HepG2 (cell line): ENCODE results near the gene COPS8. TPM values are rescaled to one million over a fixed set of nuclear protein-coding genes. Genes with fewer than 3 reads are reported as not detected.

Experiments
- ATAC-seq: fragments of 200-7000 bp; cut with Tn5 transposase; 3 replicates; pipeline ENCODE4 v1.9.1; 2020; ENCODE audit warnings: mild to moderate bottlenecking, moderate library complexity
- BruUV-seq: library from RNA; stranded (reverse); fragments of 400-500 nt; replicated peaks from 2 replicates; lab custom pipeline; 2021; lab: Mats Ljungman, UMichigan
- CTCF ChIA-PET: fragments of 300-600 bp; formaldehyde crosslinking; extraction: SDS; loops from one replicate; lab custom pipeline; 2021; ENCODE audit warnings: low total read pairs, inconsistent platforms, low intra/inter-chr PET ratio; lab: Yijun Ruan, JAX
- POLR2A ChIA-PET: fragments of 350-600 bp; sonication (Branson Sonifier 250); formaldehyde crosslinking; loops from one replicate; lab custom pipeline; 2020; ENCODE audit warnings: antibody characterized with exemption, inconsistent platforms; lab: Yijun Ruan, JAX
- DNase-seq: peaks from one replicate; pipeline ENCODE4 v3.0.0-alpha.2; 2015; ENCODE audit warnings: low spot score
- FAIRE-seq: peaks from 3 replicates; lab custom pipeline; 2011; peaks lifted over from hg19 to GRCh38; lab: Jason Lieb, UNC
- H2AFZ ChIP-seq: one replicate; pipeline ENCODE4 v1.6.1; 2011; ENCODE audit warnings: low read length, inconsistent platforms
- H3K27ac ChIP-seq: fragments of 300-600 bp; 3 replicates; pipeline ENCODE4 v1.8.0; 2011; ENCODE audit warnings: mixed run types, mild to moderate bottlenecking, mixed read lengths, low read length, inconsistent platforms; ENCODE audit not compliant: insufficient read depth; ENCODE audit errors: extremely low read length
- H3K27me3 ChIP-seq, 2 experiments: fragments of 200-600 bp in 1 of 2; 2 replicates in 1 of 2; 3 replicates in 1 of 2; pipeline versions ENCODE4 v1.6.0 to v1.8.0; 2011; ENCODE audit warnings: low read length in 2 of 2, mild to moderate bottlenecking in 2 of 2, moderate library complexity in 2 of 2, inconsistent platforms in 1 of 2; ENCODE audit not compliant: insufficient read depth in 2 of 2, control insufficient read depth in 1 of 2
- H3K36me3 ChIP-seq, 2 experiments: fragments of 200-600 bp in 1 of 2; replicated peaks in 1 of 2; 2 replicates in 1 of 2; 3 replicates in 1 of 2; pipeline versions ENCODE4 v1.5.1 to v1.8.0; 2011; ENCODE audit warnings: low read length in 2 of 2, inconsistent platforms in 1 of 2; ENCODE audit not compliant: insufficient read depth in 2 of 2, control insufficient read depth in 1 of 2
- H3K4me1 ChIP-seq: 2 replicates; pipeline ENCODE4 v1.5.1; 2012; ENCODE audit warnings: low read length, inconsistent platforms; ENCODE audit not compliant: insufficient read depth
- H3K4me2 ChIP-seq: 2 replicates; pipeline ENCODE4 v1.6.0; 2011; ENCODE audit warnings: low read depth, low read length, inconsistent platforms
- H3K4me3 ChIP-seq, 3 experiments: fragments of 200-600 bp in 1 of 3; sonication (generic), shearing (Covaris generic) in 1 of 3; replicated peaks in 1 of 3; 2 replicates each; pipeline ENCODE4 v1.5.1; 2011 to 2016; ENCODE audit warnings: low read length in 3 of 3, inconsistent platforms in 2 of 3, low read depth in 2 of 3, mild to moderate bottlenecking in 2 of 3, control low read depth in 1 of 3, mixed read lengths in 1 of 3; ENCODE audit not compliant: insufficient read depth in 1 of 3
- H3K79me2 ChIP-seq: one replicate; pipeline ENCODE4 v1.6.1; 2011; ENCODE audit warnings: low read length, inconsistent platforms; ENCODE audit not compliant: insufficient read depth
- H3K9ac ChIP-seq: 2 replicates; pipeline ENCODE4 v1.6.0; 2011; ENCODE audit warnings: mild to moderate bottlenecking, low read depth, low read length, inconsistent platforms; ENCODE audit not compliant: insufficient read depth
- H3K9me3 ChIP-seq: 2 replicates; pipeline ENCODE4 v1.5.1; 2012; ENCODE audit warnings: mild to moderate bottlenecking, low read length
- H4K20me1 ChIP-seq: 2 replicates; pipeline ENCODE4 v1.6.0; 2011; ENCODE audit warnings: inconsistent platforms, mild to moderate bottlenecking, low read length, moderate library complexity; ENCODE audit not compliant: insufficient read depth
- HES4 ChIP-seq: sonication (generic); formaldehyde crosslinking; IDR thresholded peaks from 2 replicates; pipeline ENCODE4 v1.9.0; 2021; ENCODE audit warnings: mild to moderate bottlenecking, missing genetic modification reagents, borderline replicate concordance
- MAFK ChIP-seq, 2 experiments: IDR thresholded peaks in 1 of 2; conservative IDR thresholded peaks in 1 of 2; 2 replicates each; pipeline ENCODE4 v1.6.1; 2011; ENCODE audit warnings: improper control_type of control experiment in 2 of 2, low read length in 2 of 2
- MNT ChIP-seq: fragments of 450-650 bp; IDR thresholded peaks from 2 replicates; pipeline ENCODE4 v1.6.1; 2016
- NFKBIZ ChIP-seq: IDR thresholded peaks from 2 replicates; pipeline ENCODE4 v1.6.1; 2018; ENCODE audit warnings: missing genetic modification reagents, missing compliant biosample characterization
- SKIL ChIP-seq: sonication (generic); formaldehyde crosslinking; IDR thresholded peaks from 2 replicates; pipeline ENCODE4 v1.8.0; 2022; ENCODE audit warnings: missing genetic modification reagents, mild to moderate bottlenecking, moderate library complexity, borderline replicate concordance
- SMAD3 ChIP-seq: sonication (generic); formaldehyde crosslinking; IDR thresholded peaks from 2 replicates; pipeline ENCODE4 v1.4.0; 2020; ENCODE audit warnings: missing genetic modification reagents
- ZNF543 ChIP-seq: sonication (generic); formaldehyde crosslinking; IDR thresholded peaks from 2 replicates; pipeline ENCODE4 v1.4.0; 2020; ENCODE audit warnings: mild to moderate bottlenecking, missing genetic modification reagents
- WGBS: methylation state at CpG from one replicate; pipeline ENCODE4 v1.1.6; 2017; ENCODE audit warnings: low lambda C conversion rate; 5-methylcytosine and 5-hydroxymethylcytosine counted together
- in situ Hi-C: cut with HindIII; loops from 2 replicates; pipeline ENCODE4 v1.10.0; 2017; ENCODE audit warnings: low pct_unique_long_range_greater_than_20kb; ENCODE audit not compliant: extremely low pct_ligation_motif_present
- intact Hi-C: fragments of 100-400 bp; cut with micrococcal nuclease; formaldehyde crosslinking; loops from one replicate; pipeline ENCODE4 v1.10.0; 2022; ENCODE audit not compliant: unreplicated experiment
- polyA plus RNA-seq, 8 experiments: library from polyadenylated mRNA; depleted of rRNA in 3 of 8; stranded (reverse) in 7 of 8; unstranded in 1 of 8; fragments of >200 nt; fragmentation: Illumina TruSeq in 4 of 8; extraction: Trizol in 4 of 8; gene quantifications; 2 replicates each; pipeline versions ENCODE4 v1.2.1 to v1.2.3, GENCODE V29; 2011 to 2016; ENCODE audit warnings: low read depth in 4 of 8, missing spikeins in 1 of 8, mixed read lengths in 1 of 8; ENCODE audit not compliant: insufficient read depth in 1 of 8
- total RNA-seq, 5 experiments: library from RNA; depleted of rRNA; stranded (reverse); fragments of >200 nt; fragmentation: Illumina TruSeq; extraction: Trizol; gene quantifications; 2 replicates each; pipeline ENCODE4 v1.2.3, GENCODE V29; 2016; ENCODE audit warnings: low read depth in 1 of 5
- TF ChIP-seq, protein P1 (sequence below): sonication (generic); formaldehyde crosslinking; IDR thresholded peaks from 2 replicates; pipeline ENCODE4 v1.4.0; 2020; ENCODE audit warnings: missing genetic modification reagents

COPS8 gene
- total and polyA plus RNA-seq, 2 of the 13 experiments (the other 11 are each of a cell fraction or from before 2014, with no cell fraction given): 86.3 to 96.6 TPM

GRCh38 chr2:237128845-237129592, 43.3 kb downstream of the COPS8 start:
- H3K27me3 ChIP-seq: no peaks in the 10 kb centered on the region
- BruUV-seq: no TSS peak
- ChIA-PET POLR2A (no interaction called here), CTCF (no interaction called here)
- H3K27ac ChIP-seq: no peak overlapping the region
- TF ChIP-seq ZNF543 (CRISPR knock-in tag): no peak
- TF ChIP-seq, protein P1, sequence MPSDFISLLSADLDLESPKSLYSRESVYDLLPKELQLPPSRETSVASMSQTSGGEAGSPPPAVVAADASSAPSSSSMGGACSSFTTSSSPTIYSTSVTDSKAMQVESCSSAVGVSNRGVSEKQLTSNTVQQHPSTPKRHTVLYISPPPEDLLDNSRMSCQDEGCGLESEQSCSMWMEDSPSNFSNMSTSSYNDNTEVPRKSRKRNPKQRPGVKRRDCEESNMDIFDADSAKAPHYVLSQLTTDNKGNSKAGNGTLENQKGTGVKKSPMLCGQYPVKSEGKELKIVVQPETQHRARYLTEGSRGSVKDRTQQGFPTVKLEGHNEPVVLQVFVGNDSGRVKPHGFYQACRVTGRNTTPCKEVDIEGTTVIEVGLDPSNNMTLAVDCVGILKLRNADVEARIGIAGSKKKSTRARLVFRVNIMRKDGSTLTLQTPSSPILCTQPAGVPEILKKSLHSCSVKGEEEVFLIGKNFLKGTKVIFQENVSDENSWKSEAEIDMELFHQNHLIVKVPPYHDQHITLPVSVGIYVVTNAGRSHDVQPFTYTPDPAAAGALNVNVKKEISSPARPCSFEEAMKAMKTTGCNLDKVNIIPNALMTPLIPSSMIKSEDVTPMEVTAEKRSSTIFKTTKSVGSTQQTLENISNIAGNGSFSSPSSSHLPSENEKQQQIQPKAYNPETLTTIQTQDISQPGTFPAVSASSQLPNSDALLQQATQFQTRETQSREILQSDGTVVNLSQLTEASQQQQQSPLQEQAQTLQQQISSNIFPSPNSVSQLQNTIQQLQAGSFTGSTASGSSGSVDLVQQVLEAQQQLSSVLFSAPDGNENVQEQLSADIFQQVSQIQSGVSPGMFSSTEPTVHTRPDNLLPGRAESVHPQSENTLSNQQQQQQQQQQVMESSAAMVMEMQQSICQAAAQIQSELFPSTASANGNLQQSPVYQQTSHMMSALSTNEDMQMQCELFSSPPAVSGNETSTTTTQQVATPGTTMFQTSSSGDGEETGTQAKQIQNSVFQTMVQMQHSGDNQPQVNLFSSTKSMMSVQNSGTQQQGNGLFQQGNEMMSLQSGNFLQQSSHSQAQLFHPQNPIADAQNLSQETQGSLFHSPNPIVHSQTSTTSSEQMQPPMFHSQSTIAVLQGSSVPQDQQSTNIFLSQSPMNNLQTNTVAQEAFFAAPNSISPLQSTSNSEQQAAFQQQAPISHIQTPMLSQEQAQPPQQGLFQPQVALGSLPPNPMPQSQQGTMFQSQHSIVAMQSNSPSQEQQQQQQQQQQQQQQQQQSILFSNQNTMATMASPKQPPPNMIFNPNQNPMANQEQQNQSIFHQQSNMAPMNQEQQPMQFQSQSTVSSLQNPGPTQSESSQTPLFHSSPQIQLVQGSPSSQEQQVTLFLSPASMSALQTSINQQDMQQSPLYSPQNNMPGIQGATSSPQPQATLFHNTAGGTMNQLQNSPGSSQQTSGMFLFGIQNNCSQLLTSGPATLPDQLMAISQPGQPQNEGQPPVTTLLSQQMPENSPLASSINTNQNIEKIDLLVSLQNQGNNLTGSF (CRISPR knock-in tag): no peak
- TF ChIP-seq NFKBIZ (CRISPR knock-in tag): no peak
- TF ChIP-seq MAFK (conservative IDR thresholded peaks at IDR 0.05 in 1 of 2, IDR thresholded peaks at IDR 0.05 in 1 of 2; ENCODE audit: low read length in 2 of 2): peak; percentile 9 to 37; a peak in 2 of 4 replicates
- TF ChIP-seq MNT: peak; percentile 97
- 0 out of 2 replicates have a peak, but pooled peaks have one; percentile 52 for TF ChIP-seq HES4 (CRISPR knock-in tag)
- TF ChIP-seq SKIL: 0 out of 2 replicates have a peak, but pooled peaks have one; percentile 12
- no peak for TF ChIP-seq SMAD3
- in situ Hi-C loops (no loop called here), intact Hi-C loops (no loop called here)
- H3K4me1 ChIP-seq: peaks cover 21% of the 10 kb centered on the region
- peak; percentile 39 for FAIRE-seq
- WGBS: 75% methylated on average over 10 of the region's 10 CpGs
- no peaks in the 10 kb centered on the region for H3K36me3 ChIP-seq
- peaks cover 21% of the 10 kb centered on the region; the same call in 1 of the 2 replicates for H3K9me3 ChIP-seq
- no peak overlapping the region for H3K4me3 ChIP-seq
- no peaks in the 10 kb centered on the region for H4K20me1 ChIP-seq
- H2AFZ ChIP-seq: no peak overlapping the region
- DNase-seq: no peak
- ATAC-seq: no peak
- H3K9ac ChIP-seq: no peak overlapping the region
- no peaks in the 10 kb centered on the region for H3K79me2 ChIP-seq
- no peak overlapping the region for H3K4me2 ChIP-seq
